GM23338 (cell line): ENCODE measurements around the gene TMCO5A. TPM values are rescaled to one million over a fixed set of nuclear protein-coding genes. Genes with fewer than 3 reads are reported as not detected.

ENCODE experiments used
- ATAC-seq: fragments of 200-7000 bp; cut with Tn5 transposase; 3 replicates; pipeline ENCODE4 v1.9.1; 2020
- DNase-seq: peaks from one replicate; pipeline ENCODE4 v3.0.0-alpha.2; 2015; ENCODE audit warnings: low spot score
- H2AFZ ChIP-seq: fragments of 200-600 bp; sonication (generic); 2 replicates; pipeline ENCODE4 v1.8.0; 2016; ENCODE audit warnings: antibody characterized with exemption, mild to moderate bottlenecking, moderate library complexity
- H3F3A ChIP-seq: fragments of 200-600 bp; sonication (generic); replicated peaks from 2 replicates; pipeline ENCODE4 v1.8.0; 2017; ENCODE audit warnings: antibody characterized with exemption, mixed run types, low read depth
- H3K27ac ChIP-seq: fragments of 200-600 bp; sonication (generic); 2 replicates; pipeline ENCODE4 v1.6.1; 2016; ENCODE audit warnings: low read depth
- H3K27me3 ChIP-seq: fragments of 200-600 bp; sonication (generic); 2 replicates; pipeline ENCODE4 v1.8.0; 2016; ENCODE audit warnings: mild to moderate bottlenecking, mixed run types, moderate library complexity; ENCODE audit not compliant: insufficient read depth
- H3K36me3 ChIP-seq: fragments of 200-600 bp; sonication (generic); 2 replicates; pipeline ENCODE4 v1.8.0; 2016; ENCODE audit warnings: mild to moderate bottlenecking; ENCODE audit not compliant: insufficient read depth
- H3K4me1 ChIP-seq: fragments of 200-600 bp; sonication (generic); 2 replicates; pipeline ENCODE4 v1.8.0; 2016; ENCODE audit warnings: mild to moderate bottlenecking, moderate library complexity; ENCODE audit not compliant: insufficient read depth
- H3K4me2 ChIP-seq: fragments of 200-600 bp; sonication (generic); 2 replicates; pipeline ENCODE4 v1.7.1; 2017; ENCODE audit warnings: mixed run types
- H3K4me3 ChIP-seq: fragments of 200-600 bp; sonication (generic); 2 replicates; pipeline ENCODE4 v1.6.1; 2016; ENCODE audit warnings: mixed run types
- H3K79me2 ChIP-seq: fragments of 200-600 bp; sonication (generic); replicated peaks from 2 replicates; pipeline ENCODE4 v1.8.0; 2017; ENCODE audit warnings: mild to moderate bottlenecking; ENCODE audit not compliant: insufficient read depth
- H3K9me2 ChIP-seq: fragments of 200-600 bp; sonication (generic); 2 replicates; pipeline ENCODE4 v1.8.0; 2017; ENCODE audit not compliant: insufficient read depth
- H4K20me1 ChIP-seq: fragments of 200-600 bp; sonication (generic); replicated peaks from 2 replicates; pipeline ENCODE4 v1.8.0; 2017; ENCODE audit warnings: mild to moderate bottlenecking; ENCODE audit not compliant: insufficient read depth
- H3K27ac Mint-ChIP-seq: 2 replicates; pipeline ENCODE4 v1.8.0; 2020; ENCODE audit warnings: inconsistent platforms, mild to moderate bottlenecking, moderate library complexity, mixed read lengths
- H3K27me3 Mint-ChIP-seq: 3 replicates; pipeline ENCODE4 v1.8.0; 2022; ENCODE audit warnings: low read depth, mild to moderate bottlenecking, moderate library complexity, mixed read lengths, inconsistent platforms; ENCODE audit not compliant: insufficient read depth, poor library complexity
- H3K36me3 Mint-ChIP-seq: 3 replicates; pipeline ENCODE4 v1.8.0; 2021; ENCODE audit warnings: low read depth, mild to moderate bottlenecking, inconsistent platforms, moderate library complexity, mixed read lengths
- H3K4me1 Mint-ChIP-seq: 3 replicates; pipeline ENCODE4 v1.8.0; 2020; ENCODE audit warnings: mild to moderate bottlenecking, inconsistent platforms, mixed read lengths
- H3K4me3 Mint-ChIP-seq: 3 replicates; pipeline ENCODE4 v1.8.0; 2021; ENCODE audit warnings: moderate library complexity, mild to moderate bottlenecking, inconsistent platforms, mixed read lengths
- H3K9me3 Mint-ChIP-seq: 3 replicates; pipeline ENCODE4 v1.8.0; 2020; ENCODE audit warnings: moderate library complexity, mild to moderate bottlenecking, inconsistent platforms, mixed read lengths
- CREB1 ChIP-seq: fragments of 250-450 bp; sonication (Bioruptor Pico); IDR thresholded peaks from 2 replicates; pipeline ENCODE4 v1.5.0; 2020; ENCODE audit warnings: low read depth, mild to moderate bottlenecking, moderate library complexity
- CTCF ChIP-seq, 2 experiments: fragments of 200-600 bp in 1 of 2; sonication (generic) in 1 of 2; conservative IDR thresholded peaks; 2 replicates each; pipeline versions ENCODE4 v1.5.1 to v1.6.1; 2016 to 2017; ENCODE audit warnings: antibody characterized with exemption in 2 of 2, low read depth in 2 of 2, mild to moderate bottlenecking in 2 of 2, moderate library complexity in 1 of 2
- ETS1 ChIP-seq: IDR thresholded peaks from 2 replicates; pipeline ENCODE4 v1.6.1; 2016; ENCODE audit warnings: antibody characterized with exemption
- EZH2 ChIP-seq: fragments of 200-600 bp; sonication (generic); IDR thresholded peaks from one replicate; pipeline ENCODE4 v1.8.0; 2017; ENCODE audit warnings: antibody characterized with exemption, mild to moderate bottlenecking, low read depth; ENCODE audit not compliant: unreplicated experiment
- EZH2phosphoT487 ChIP-seq: fragments of 200-600 bp; sonication (generic); IDR thresholded peaks from one replicate; pipeline ENCODE4 v1.8.1; 2018; ENCODE audit warnings: antibody characterized with exemption; ENCODE audit not compliant: unreplicated experiment
- JUNB ChIP-seq: IDR thresholded peaks from one replicate; pipeline ENCODE4 v1.6.1; 2016; ENCODE audit warnings: antibody characterized with exemption; ENCODE audit not compliant: unreplicated experiment
- NANOG ChIP-seq: IDR thresholded peaks from 2 replicates; pipeline ENCODE4 v1.6.1; 2016; ENCODE audit warnings: antibody characterized with exemption, borderline replicate concordance
- POLR2AphosphoS5 ChIP-seq: IDR thresholded peaks from 2 replicates; pipeline ENCODE4 v1.6.1; 2016; ENCODE audit warnings: antibody characterized with exemption, low read depth
- REST ChIP-seq: IDR thresholded peaks from one replicate; pipeline ENCODE4 v1.6.1; 2018; ENCODE audit warnings: antibody characterized with exemption; ENCODE audit not compliant: unreplicated experiment
- STAT1 ChIP-seq: IDR thresholded peaks from one replicate; pipeline ENCODE4 v1.6.1; 2016; ENCODE audit warnings: antibody characterized with exemption; ENCODE audit not compliant: unreplicated experiment
- ZNF114 ChIP-seq: fragments of 250-450 bp; sonication (Bioruptor Pico); IDR thresholded peaks from 2 replicates; pipeline ENCODE4 v1.5.0; 2020; ENCODE audit warnings: mild to moderate bottlenecking, moderate library complexity
- ZNF331 ChIP-seq: fragments of 250-450 bp; sonication (Bioruptor Pico); IDR thresholded peaks from 2 replicates; pipeline ENCODE4 v1.5.0; 2020; ENCODE audit warnings: low read depth, mild to moderate bottlenecking, moderate library complexity
- ZNF462 ChIP-seq: fragments of 250-450 bp; sonication (Bioruptor Pico); IDR thresholded peaks from 2 replicates; pipeline ENCODE4 v1.5.0; 2020; ENCODE audit warnings: mild to moderate bottlenecking, moderate library complexity
- polyA plus RNA-seq: library from polyadenylated mRNA; unstranded; fragments of >200 nt; fragmentation: Nextera tagmentation; extraction: Ambion mirVana; gene quantifications from 2 replicates; pipeline ENCODE4 v1.2.1, GENCODE V29; 2016
- total RNA-seq: library from RNA; depleted of rRNA; stranded (reverse); fragments of >200 nt; shearing (Covaris generic); gene quantifications from 2 replicates; pipeline ENCODE4 v1.2.3, GENCODE V29; 2014

The TMCO5A gene
- total and polyA plus RNA-seq, 2 experiments from 2014 or later = not detected

GRCh38 chr15:37941779-37942178 is 7.3 kb downstream of the TMCO5A start:
- H4K20me1 ChIP-seq = no peaks in the 10 kb centered on the region
- no peak overlapping the region for H3K27ac ChIP-seq
- Mint-ChIP-seq H3K4me3 (no peak overlapping the region), H3K4me1 (peaks cover 2% of the 10 kb centered on the region; the same call in 1 of the 3 replicates), H3K9me3 (no peaks in the 10 kb centered on the region; the same call in 1 of the 3 replicates), H3K36me3 (no peaks in the 10 kb centered on the region), H3K27me3 (no peaks in the 10 kb centered on the region), H3K27ac (no peak overlapping the region)
- no peak for TF ChIP-seq EZH2
- TF ChIP-seq CREB1 (CRISPR knock-in tag) = no peak
- TF ChIP-seq ZNF114 (CRISPR knock-in tag) = no peak
- no peak for TF ChIP-seq REST
- TF ChIP-seq ZNF462 (CRISPR knock-in tag) = no peak
- no peak for TF ChIP-seq ZNF331
- TF ChIP-seq EZH2phosphoT487 = no peak
- no peak for TF ChIP-seq ETS1
- TF ChIP-seq POLR2AphosphoS5 = no peak
- no peak for TF ChIP-seq JUNB
- TF ChIP-seq NANOG = no peak
- no peak for TF ChIP-seq CTCF (conservative IDR thresholded peaks at IDR 0.05; ENCODE audit: low read depth in 2 of 2)
- no peak for TF ChIP-seq STAT1
- no peak overlapping the region for H2AFZ ChIP-seq
- no peak overlapping the region for H3K4me3 ChIP-seq
- no peaks in the 10 kb centered on the region for H3K27me3 ChIP-seq
- DNase-seq (no peak), ATAC-seq (no peak)
- H3K79me2 ChIP-seq = no peaks in the 10 kb centered on the region
- H3K4me2 ChIP-seq = no peak overlapping the region
- H3F3A ChIP-seq = no peaks in the 10 kb centered on the region
- H3K36me3 ChIP-seq = no peaks in the 10 kb centered on the region
- peaks cover 11% of the 10 kb centered on the region; the same call in 1 of the 2 replicates for H3K9me2 ChIP-seq
- no peaks in the 10 kb centered on the region for H3K4me1 ChIP-seq
